Daoy (cell line): ENCODE data around the gene POP5. TPM values are rescaled to one million over a fixed set of nuclear protein-coding genes. Genes with fewer than 3 reads are reported as not detected.
A peak's percentile ranks its signal among the peaks of the same experiment; 100 is the strongest.
"Not testable (repeated sequence)": the region's sequence is repeated elsewhere in the genome, so short reads cannot be mapped to it uniquely, and the experiment has no call there.

Experiments
- DNase-seq: peaks from one replicate; pipeline ENCODE4 v3.0.0-alpha.2; 2015; ENCODE audit warnings: low read depth
- total RNA-seq: library from RNA; depleted of rRNA; stranded (reverse); fragments of >200 nt; shearing (Covaris generic); gene quantifications from 2 replicates; pipeline ENCODE4 v1.2.3, GENCODE V29; 2014; rRNA removed

Gene POP5, protein sequence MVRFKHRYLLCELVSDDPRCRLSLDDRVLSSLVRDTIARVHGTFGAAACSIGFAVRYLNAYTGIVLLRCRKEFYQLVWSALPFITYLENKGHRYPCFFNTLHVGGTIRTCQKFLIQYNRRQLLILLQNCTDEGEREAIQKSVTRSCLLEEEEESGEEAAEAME
- total RNA-seq, result 96.2 and 96.8 TPM in 2 replicates

DNA sequence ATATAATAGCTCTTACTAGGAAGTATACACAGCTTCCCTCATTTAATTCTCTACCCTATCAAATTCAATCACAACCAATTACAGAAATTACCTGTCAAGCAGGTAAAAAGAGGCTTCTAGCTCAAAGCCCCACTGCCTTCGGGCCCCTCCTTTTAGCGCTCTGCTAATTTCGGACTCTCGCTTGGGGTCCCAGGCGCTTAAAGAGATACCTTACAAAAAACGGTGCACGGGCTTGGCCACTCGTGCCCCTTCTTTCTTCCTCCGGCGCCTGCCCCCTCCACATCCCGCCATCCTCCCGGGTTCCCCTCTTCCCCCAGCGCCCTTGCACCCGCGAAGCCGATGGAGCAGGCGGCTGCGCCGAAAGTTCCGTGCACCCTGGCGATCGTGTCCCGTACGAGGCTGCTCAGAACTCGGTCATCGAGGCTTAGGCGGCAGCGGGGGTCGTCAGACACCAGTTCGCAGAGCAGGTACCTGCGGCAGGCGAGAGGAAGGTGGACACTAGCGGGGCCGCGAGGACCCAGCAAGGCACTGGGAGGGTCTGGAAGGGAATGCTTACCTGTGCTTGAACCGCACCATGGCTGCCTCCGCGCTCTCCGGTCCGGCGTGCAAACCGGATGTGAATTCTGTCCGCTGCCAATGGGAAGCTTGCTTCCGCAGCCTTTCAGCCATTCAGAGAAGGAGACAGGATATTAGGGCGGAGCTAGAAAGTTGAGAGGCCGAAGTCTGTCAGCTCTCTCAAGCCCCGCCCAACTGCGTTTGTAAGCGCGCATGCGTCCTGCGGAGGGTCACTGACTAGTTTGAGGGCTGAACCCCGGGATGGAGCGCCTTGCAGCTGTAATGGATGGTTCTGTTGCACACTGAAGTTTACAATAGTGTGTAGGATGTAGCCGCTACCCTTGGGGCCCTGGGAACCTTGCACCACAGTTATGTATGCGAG is at the start of gene POP5:
Gene POP5 (minus strand): TSS at position 616 of the 937 bp plus-strand sequence. CDS start 40 bp downstream, at position 576.
- DNase-seq, result peak; percentile 98

DNA sequence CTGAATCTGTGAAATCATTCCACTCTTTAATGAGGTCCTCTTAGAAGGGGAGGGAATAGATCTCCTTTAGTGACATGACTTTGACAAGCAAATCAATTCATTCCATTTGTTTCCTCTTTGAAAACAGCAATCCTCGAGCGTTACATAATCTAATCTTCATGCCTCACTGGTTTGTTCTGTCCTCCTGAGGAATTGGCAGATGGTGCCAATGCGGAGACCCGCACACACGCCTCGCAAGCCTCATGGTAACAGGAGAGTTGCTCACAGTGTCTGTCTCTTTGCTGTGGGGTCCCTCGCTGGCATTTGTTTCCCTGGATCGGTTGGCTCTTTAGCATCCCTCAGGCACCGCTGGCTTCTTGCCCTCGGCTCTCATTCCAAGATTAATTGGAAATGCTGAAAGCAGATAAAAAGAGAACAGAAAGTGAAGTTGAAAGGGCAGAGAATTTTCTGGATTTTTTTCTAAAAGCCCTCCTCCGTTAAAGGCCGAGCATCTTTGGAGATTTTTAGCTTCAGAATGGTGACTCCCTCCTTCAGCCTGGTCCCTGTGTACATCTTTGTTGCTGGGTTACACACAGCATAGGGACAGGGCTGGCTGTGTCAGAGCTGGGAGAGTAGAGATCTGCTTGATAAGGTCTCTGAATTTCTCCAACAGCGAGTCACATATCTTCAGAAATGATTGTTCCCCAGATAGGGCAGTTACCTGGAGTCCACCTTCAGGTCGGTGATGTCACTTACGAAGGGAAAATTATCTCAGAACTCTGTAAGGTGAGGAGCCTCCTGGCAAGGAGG is 49.1 kb upstream of the POP5 start:
- no peak for DNase-seq

DNA sequence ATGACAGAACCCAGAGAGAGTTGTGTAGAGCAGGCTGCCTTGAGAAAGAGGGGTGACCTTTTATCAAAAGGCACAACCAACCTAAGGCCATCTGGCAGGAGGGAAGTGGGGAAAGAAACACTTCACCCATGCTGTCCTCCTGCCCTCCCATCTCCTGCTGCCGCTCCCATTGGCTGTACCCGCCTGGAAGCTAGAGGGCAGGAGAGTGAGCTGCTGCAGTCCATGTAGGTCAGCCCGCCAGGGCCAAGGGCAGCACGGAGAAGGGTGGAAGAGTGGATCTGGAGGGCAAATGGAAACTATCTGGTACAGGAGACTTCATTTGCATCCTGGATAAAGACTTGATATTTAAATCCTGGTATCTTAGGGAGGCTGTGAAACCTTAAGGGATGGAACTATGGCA is 47.7 kb upstream of the POP5 start:
- DNase-seq, result peak; percentile 17

DNA sequence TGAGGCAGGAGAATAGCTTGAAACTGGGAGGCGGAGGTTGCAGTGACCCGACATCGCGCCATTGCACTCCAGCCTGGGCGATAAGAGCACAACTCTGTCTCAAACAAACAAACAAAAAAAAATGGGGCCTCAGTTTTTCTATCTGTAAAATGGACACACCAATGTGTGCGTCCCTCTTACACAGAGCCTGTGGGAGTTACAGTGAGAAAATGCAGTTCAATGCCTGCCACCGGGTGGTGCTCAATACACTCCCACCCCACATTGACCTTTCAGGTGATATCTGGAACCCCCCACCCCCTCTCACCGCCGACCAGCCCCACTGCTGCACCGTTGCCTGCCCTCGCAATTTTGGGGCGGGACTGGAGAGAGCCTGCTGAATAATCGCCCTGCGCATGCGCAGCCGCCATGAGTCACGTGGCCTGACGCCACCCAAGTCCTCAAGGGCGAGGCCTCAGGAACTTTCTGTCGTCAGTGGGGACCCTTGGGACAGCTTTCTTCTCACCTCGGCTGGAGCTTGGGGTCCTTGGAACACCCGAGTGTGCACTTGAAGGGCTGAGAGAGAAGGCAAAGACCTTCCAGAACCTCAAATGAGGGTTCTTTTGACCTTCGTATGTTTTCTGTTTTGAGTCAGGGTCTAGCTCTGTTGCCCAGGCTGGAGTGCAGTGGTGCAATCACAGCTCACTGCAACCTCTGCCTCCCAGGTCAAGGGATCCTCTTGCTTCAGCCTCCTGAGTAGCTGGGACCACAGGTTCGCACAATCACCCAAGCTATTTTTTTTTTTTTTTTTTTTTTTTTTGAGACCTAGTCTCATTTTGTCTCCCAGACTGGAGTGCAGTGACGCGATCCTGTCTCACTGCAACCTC is 44.6 kb upstream of the POP5 start:
- DNase-seq, result no peak

DNA sequence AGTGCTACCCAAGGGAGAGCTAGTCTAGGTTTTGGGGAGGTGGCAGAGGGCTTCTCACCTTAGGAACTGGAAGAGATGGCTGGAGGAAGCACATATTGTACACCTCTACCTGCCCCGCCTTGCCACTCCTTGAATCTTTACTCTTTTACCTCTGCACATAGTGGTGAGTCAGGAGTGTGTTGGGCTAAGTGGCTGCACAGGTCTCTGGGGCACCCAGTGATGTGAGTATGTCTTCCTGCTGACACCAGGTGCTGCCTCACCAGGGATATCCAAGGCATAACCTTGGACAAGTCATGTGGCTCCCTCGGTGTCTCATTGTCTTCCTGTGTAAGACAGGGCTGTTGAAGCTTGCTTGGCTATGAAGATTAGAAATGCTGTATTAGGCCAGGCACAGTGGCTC is 39.4 kb upstream of the POP5 start:
- DNase-seq, result no peak

DNA sequence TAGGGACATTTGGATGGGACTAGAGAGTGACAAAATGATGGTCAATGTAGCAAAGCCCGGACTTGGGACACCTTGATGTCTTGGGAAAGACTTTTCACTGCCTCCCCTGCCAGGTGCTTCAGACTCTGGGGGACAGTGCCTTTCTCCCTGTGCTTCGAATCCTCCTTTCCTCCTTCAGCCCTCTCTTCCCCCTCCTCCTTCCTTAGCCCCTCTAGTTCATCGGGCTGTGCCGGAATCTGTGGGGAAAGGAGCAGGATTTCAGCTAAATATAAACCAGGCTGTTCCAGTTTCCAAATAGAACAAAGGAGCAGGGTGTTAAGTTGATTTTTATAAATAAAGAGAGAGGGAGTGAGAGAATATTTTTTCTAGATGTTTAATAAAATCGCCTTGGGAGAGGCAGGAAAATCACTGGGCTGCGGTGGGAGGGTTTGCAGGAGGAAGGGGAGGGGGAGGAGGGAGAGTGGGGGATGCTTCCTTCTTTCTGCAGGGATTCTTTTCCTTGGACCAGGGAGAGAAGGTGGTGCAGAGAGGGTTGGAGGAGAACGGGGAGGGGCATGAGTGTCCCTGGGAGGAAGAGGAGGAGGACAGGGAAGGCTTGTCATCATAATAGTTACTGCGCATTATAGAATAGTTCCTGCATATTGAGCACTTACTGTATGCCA is 37.9 kb upstream of the POP5 start:
- no peak for DNase-seq

DNA sequence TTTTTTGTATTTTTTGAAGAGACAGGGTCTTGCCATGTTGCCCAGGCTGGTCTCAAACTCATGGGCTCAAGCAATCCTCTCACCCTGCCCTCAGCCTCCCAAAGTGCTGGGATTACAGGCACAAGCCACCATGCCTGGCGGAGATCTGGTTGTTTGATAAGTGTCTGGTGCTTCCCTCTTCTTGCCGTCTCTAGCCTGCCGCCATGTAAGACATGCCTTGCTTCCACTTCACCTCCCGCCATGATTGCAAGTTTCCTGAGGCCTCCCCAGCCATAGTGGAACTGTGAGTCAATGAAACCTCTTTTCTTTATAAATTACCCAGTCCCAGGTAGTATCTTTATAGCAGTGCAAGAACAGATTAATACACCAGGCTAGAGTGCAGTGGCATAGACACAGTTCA is 36.6 kb upstream of the POP5 start:
- not testable (repeated sequence) for DNase-seq

DNA sequence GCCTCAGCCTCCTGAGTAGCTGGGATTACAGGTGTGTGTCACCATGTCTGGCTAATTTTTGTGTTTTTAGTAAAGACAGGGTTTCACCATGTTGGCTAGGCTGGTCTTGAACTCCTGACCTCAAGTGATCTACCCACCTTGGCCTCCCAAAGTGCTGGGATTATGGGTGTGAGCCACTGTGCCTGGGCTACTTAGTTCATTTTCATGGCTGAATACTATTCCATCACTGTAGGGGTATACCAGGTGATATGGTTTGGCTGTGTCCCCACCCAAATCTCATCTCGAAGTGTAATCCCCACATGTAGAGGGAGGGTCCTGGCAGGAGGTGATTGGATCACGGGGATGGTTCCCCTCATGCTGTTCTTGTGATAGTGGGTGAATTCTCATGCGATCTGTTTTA is 36.0 kb upstream of the POP5 start:
- not testable (repeated sequence) for DNase-seq

DNA sequence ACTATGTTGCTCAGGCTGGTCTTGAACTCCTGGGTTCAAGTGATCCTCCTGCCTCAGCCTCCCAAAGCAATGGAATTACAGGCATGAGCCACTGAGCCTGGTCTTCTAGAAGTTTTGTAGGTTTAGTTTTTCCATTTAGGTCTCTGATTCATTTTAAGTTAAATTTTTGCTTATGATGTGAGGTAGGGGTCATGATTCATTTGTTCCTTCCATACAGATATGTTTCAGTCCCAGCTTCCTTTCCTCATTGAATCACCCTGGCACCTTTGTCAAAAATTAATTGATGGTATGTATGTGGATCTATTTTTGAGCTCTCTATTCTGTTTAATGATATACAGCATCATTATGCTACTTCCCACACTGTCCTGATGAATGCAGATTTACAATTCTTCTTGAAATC is 33.6 kb upstream of the POP5 start:
- DNase-seq, result no peak

DNA sequence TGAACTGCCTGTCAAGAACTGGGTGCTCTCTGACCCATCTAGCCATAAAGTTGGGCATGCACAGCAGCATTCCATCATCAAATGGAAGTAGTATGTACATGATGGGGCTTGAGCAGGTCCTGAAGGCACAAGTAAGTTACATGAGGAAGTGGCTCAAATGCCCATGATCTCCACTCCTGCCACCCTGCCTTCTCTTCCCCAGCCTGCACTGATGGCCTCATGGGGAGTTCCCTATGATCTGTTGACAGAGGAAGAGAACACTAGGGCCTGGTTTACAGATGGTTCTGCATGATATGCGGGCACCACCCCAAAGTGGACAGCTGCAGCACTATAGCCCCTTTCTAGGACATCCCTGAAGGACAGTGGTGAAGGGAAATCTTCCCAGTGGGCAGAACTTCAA is 30.3 kb upstream of the POP5 start:
- DNase-seq, result not testable (repeated sequence)

DNA sequence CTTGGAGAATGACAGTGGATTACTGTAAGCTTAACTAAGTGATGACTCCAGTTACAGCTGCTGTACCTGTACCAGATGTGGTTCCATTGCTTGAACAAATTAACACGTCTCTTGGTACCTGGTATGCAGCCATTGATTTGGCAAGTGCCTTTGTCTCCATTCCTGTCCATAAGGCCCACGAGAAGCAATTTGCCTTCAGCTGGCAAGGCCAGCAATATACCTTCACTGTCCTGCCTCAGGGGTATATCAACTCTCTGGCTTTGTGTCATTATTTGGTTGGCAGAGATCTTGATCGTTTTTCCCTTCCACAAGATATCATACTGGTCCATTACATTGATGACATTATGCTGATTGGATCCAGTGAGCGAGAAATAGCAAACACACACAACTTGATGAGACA is 29.4 kb upstream of the POP5 start:
- no peak for DNase-seq

DNA sequence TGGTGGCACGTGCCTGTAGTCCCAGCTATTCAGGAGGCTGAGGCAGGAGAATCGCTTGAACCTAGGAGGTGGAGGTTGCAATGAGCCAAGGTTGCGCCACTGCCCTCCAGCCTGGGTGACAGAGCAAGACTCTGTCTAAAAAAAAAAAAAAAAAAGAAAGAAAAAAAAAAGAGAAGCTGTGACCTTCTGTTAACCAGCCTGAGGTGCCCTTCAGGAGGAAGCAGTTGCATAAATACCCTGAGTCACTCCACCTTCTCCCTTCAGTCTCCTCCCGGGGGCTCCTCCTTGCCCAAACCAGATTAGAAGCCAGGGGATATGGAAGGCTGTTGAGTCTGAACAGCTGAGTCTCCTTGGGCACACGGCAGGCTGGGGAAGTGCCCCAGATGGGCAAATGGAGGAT is 21.2 kb upstream of the POP5 start:
- peak; percentile 32 for DNase-seq

DNA sequence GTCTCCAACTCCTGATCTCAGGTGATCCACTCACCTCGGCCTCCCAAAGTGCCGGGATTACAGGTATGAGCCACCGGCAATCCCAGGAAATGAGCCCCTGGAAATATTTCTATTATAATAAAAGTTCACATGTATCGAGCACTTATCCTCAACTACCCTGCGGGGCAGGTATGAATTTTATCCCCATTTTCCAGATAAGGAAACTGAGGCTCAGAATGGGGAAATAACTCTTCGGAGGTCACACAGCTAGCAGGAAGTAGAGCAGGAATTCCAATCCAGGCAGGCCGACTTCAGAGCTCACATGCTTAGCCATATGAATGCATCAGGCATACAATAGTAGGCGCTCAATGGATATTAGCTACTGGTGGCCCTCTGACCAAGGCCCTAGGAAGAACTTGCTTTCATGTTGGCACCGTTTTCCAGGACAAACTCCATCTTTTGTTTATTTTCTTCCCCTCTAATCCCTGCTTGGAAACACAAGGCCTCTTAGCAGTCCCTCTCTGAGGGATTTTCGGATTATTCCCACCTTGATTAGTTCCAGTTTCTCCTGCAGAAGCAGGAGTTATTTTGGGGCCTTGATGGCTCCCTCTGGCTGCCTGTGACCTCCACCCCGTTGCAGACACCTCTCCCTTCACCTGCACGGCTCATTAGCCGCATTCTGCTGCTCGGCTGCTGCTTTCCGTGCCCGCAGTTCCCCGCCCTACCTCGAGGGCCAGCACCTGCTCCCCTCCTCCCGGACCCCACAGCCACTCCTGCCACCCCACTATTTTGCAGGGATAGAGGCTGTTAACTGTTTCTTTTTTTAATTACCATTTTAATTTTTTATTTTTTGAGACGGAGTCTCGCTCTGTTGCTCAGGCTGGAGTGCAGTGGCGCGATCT is 18.7 kb upstream of the POP5 start:
- DNase-seq, result no peak

DNA sequence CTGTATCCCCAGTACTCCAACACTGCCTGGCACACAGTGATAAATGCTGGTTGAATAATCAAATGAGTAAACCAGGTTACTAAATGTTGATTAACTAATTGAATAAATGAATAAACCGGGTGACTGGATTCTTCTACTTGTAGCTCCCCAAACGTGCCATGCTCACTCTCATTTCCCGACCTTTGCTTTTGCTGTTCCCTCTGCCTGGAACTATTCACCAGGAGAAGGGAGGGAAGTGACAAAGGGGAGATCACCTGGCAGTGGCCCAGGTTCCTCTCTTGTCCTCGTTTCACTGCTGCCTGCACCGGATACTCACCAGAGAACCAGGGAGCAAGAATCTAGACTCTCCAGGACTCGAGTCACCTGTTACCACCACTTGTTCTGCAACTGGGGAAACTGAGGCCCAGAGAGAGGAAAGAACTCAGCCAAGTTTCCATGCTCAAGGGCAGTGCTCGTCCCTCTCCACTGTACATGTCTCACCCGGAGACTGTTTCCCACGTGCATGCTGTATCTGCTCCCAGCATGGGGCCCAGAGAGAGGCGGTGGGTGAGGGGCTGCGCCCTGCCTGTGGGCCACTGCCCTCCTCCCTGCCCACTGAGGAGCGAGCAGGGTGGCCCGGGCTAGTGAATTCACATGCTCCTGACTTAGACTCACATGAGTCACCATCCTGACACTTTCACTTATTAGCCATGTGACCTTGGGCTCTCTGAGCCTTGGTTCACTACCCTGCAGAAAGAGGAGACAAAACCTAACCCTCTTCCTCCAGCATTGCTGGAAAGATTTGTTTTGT is 17.7 kb upstream of the POP5 start:
- DNase-seq, result peak; percentile 69

DNA sequence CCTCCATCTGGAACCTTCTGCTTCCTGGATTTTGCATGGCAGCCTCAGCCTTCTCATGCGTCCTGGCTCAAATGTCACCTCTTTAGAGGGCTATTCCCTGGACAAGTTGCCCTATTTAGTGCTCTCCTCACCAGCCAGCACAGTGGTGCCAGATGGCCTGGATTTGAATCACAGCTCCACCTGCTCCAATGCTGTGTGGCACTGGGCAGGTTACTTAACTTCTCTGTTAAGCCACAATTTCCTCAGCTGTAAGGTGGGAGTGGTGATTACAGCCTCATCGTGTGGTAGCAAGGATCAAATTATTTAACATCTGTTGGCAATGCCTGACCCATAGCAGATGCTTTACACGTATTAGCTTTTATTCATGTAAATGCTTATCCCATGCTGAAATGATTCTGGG is 16.7 kb upstream of the POP5 start:
- no peak for DNase-seq

DNA sequence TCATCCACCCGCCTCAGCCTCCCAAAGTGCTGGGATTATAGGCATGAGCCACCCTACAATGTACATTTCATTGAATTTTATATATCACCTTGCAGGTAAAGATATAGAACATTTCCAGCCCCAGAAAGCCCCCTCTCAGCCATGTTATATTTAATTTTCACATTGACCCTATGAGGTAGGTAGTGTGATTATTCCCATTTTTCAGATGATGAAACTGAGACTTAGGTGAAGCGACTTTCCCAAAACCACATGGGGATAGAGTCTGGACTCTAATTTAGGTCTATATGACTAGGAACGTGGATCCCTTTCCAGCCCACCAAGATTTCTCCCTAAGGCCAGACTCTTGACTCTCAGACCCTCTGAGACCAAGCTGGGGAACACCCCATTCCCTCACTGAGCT is 15.7 kb upstream of the POP5 start:
- no peak for DNase-seq

DNA sequence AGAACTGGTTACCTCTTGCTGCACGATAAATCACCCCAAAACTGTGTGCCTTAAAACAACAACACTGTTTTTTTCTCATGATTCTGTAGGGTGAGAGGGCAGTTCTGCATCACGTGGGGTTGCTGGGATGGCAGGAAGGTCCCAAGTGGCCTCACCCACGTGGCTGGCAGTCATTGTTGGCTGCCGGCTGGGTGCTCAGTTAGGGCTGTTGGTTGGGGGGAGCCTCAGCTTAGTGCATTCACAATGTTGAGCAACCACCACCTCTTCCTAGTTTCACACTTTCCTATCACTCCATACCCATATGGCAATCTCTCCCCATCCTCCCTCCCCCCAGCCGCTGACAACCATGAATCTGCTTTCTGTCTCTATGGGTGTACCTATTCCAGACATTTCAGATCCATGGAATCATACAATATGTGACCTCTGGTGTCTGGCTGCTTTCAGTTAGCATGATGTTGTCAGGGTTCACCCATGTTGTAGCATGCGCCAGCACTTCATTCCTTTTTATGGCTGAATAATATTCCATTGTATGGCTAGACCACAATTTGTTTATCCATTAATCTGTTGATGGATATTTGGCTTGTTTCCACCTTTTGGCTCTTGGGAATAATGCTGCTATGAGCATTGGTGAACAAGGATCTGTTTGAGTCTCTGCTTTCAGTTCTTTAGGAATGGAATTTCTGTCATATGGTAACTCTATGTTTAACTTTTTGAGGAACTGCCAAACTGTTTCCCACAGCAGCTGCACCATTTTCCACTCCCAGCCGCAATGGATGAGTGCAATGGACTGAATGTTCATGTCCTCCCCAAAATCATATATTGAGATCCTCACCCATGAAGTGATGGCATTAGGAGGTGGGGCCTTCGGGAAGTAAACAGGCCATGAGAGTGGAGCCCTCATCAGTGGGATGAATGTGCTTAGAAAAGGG is 11.2 kb upstream of the POP5 start:
- no peak for DNase-seq
